ENCODE data around the gene CDC42EP4.
"Not testable (repeated sequence)": the region's sequence is repeated elsewhere in the genome, so short reads cannot be mapped to it uniquely, and the experiment has no call there.

CDC42EP4 gene

DNA sequence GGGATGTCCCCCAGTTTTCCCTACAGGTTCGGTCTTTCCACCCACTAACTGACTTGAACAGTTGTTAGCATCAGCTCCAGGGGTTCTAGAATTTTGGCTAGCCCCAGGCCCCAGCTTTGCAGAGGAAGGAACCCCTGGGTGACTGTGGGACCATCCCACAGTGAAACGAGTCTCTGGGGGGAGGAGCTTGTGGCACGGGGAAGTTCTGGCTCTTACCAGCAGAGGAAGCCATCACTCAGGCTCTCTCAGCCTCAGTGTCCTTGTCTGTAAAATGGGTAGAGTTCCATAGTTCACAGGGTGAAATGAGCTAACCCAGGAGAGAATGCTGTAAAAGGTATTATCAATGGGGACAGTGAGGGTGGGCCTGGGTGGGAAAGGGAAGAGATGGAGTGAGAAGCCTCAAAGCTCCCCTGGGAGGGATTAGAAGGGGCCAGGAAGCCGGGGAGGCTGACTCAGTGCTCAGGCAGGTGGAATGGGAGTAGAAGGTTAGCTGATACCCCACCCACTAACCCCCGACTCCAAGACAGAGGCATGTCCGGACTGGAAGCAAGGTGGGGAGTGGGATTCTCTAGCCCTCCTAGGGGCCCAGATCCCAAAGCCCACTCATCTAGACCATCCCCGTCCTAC, 30.9 kb upstream of the CDC42EP4 start:
- DNase-seq, result no peak

DNA sequence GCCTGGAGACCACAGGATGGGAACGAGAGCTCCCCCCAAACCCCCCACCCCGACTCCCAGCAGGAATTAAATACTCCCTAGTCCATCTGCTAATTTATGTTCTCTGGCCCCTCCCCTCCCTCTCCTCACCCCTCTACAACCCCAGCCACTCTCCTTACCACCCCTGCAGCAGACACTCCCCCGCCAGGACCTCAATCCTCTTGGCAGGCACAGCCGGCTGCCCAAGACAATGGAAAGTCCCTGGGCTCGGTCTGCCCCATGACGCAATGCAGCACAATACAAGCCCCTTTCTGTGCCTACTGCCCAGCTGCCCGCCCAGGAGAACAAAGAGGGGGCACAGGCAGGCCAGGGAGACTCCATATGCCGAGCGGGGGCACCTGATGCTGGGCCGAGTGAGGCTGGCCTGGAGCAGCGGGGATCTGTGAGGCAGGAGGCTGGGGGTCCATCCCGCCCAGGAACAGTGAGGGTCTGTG, 30.3 kb upstream of the CDC42EP4 start:
- DNase-seq, result no peak

DNA sequence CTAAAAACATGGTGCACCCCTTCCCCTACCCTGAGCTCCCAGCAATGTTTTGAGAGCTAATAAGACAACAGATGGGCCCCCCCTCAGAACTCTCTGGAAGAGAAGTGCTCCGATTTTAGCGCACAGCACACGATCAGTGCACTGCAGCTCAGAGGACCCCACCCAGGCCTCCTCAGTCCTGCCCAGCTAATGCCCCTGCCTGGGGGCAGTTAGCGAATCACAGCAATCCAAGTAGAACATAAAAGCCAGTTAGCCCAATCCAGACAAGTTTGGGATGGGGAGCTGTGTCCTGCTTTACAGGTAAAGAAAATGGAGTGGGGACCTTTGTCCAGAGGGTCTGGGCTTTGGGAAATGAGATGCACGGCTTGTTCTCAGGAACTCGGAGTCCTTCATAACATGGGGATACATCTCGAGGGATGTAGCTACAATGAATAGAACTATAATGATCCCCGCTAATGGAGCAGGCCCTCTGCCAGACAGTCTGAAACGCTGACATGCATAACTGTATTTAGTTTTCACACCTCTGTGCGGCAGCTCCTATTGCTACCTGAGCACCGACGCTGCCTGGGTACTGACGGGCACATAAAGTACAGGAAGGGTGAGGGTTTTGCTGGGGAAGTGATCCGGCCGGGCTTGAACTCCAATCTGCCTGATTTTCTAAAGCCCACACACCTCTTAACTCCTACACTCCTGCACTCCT, 29.7 kb upstream of the CDC42EP4 start:
- DNase-seq, result no peak

DNA sequence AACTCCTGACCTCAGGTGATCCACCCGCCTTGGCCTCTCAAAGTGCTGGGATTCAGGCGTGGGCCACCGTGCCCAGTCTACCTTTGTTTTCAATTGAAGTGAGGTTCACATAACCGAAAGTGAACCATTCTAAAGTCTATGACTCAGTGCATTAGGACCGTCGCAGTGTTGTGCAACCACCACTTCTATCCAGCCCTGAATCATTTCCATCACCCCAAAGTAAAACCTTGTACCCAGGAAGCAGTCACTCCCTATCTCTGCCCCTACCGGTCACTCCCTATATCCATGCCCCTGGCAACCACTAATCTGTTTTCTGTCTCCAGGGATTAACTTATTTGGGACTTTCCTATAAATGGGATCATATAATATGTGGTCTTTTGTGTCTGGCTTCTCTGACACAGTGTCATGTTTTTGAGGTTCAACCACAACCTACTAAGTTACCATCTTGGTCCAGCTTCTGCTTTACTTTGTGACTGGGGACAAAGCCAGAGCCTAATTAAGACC, 28.3 kb upstream of the CDC42EP4 start:
- DNase-seq, result no peak

DNA sequence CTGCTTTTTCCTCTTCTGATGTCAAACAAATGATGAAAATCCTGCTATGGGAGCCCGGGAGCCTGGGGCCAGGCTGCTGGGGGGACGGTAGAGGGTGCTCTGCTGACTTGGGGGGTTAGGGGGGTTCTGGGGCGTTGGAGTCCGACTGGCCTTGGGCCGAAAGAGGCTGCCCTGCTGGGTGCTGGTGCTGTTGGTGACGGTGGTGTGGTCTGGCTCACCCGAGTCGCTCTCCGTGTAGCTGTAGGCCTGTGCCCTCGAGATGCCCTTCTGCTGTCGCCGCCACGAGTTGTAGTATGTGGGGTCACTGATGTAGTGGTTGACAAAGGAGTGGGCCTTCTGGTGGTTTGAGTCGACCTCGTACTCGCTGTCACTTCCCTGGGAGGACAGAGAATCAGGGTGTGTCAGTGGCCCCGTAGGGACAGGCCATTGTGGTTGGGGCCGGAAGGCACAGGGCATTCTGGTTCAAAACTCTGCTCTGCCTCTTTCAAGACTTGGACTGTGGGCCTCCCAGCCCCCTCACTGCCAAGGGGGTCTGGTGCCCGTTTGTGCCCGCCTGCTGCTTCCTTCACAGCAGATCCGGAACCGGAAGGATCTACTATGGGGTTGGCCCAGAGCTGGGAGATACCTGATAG, 26.9 kb upstream of the CDC42EP4 start:
- DNase-seq, result no peak

DNA sequence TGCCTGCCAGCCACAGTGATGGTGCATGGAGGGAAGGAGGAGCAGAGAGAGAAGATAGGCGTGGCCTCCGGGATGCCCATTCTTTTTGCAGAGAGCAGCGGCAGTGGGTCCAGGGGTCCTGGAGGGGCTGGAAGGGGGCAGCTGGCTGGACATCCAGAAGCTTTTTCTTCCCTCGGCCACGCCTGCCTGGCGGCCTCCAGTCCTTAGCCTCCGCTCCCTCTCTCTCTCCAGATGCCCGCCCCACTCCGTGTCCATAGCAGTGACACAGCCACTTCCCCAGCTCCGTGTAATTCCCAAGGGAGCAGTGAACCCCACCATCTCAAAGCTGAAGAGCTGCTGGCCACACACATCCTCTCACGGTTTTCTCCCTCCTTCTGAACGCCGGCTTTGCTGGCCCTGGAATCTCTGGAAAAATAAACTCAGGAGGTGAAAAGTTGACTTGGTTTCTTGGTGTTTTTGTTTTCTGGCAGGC, 26.3 kb upstream of the CDC42EP4 start:
- no peak for DNase-seq

DNA sequence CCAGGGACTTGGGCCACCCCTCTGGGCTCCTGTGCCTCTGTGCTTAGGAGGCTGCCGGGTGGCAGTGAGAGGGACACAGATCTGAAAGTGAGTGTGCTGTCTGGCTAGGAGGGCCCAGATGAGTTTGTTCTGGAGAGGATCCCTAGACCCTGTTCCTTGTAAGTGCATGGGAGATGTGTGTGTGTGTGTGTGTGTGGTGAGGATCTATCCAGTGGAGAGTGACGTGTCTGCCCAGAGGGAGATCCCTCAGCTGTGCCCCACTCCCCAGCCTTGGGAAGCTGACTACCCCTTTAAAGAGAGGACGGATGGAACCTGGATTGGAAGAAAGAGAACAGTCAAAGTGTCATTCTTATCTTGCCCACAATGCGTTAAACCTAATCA, 25.5 kb upstream of the CDC42EP4 start:
- no peak for DNase-seq

DNA sequence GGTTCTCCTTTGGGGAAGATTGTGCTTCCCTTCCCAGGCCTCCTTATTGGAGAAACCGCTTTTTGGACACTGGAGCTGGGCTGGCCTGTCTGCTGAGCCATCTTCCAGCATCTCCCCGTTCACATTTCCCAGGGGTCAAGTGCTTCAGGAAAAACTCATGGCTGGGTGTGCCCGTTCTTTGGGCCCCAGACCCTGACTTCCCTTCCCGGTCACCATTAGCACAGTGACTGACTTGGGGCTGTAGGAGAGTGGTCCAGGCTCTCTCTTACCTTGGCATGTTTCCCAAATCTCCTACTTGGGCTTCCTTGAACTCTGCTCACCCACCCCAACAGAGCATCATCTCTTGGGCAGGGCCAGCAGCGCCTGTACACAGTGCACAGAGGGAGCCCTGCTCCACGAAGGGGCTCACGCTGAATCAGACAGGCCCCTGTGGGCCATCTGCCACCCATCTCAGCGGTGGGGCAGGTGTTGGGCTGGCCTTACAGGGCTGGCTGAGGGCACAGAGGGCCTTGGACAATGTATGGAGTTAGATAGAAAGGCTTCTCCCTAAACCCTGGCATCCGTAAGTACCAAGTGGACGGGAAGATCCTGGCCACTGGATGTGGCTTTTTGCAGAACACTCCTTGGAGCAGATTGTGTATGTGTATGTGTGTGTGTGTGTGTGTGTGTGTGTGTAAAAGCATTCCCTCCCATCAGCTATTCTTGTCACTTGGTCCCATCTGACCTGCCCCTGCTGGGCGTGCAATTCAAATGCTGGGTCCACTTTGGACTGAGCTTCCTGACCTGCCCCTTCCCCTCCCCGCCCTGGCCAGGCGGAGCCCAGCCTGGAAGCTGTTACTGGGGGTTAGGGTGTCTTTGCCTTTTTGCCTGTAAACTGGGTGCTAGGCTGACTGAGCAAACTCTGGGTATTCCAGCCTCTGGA, 24.9 kb upstream of the CDC42EP4 start:
- DNase-seq, result no peak

DNA sequence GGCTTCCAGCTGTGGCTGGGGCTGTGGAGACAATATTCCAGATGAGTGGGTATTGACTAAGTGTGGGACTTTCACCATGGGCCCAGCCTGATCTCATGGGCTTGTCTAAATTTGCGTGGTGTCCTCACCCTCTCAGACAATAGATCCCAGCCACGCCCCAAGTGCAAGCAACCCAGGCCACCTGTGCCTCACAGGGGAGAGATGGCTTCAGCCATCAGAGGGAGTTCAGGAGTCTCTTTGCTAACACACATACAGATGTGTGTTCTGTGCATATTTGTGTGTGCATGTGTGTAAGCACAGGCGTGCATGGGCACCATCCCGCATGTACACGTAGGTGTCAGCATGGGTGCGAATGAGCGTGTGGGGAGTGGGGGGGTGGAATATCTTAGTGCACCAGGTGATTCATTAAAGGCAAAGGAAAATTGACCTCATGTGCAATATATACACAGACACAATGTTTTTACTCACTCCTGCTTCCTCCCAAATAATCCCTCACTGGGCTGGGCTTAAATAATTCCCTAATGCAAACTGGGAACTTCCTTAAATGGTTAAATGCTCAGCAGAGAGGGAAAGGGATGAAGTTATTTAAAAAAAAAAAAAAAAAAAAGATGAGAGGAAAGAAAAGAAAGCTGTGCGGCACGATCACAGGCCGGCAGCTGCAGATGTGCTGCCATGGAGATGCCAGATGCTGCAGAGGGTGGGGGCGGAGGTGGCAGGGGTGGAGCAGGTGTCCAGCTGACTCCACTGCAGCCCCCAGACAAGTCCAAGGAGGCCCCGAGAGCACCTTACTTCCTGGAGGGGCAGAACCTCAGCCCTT, 24.0 kb upstream of the CDC42EP4 start:
- no peak for DNase-seq

DNA sequence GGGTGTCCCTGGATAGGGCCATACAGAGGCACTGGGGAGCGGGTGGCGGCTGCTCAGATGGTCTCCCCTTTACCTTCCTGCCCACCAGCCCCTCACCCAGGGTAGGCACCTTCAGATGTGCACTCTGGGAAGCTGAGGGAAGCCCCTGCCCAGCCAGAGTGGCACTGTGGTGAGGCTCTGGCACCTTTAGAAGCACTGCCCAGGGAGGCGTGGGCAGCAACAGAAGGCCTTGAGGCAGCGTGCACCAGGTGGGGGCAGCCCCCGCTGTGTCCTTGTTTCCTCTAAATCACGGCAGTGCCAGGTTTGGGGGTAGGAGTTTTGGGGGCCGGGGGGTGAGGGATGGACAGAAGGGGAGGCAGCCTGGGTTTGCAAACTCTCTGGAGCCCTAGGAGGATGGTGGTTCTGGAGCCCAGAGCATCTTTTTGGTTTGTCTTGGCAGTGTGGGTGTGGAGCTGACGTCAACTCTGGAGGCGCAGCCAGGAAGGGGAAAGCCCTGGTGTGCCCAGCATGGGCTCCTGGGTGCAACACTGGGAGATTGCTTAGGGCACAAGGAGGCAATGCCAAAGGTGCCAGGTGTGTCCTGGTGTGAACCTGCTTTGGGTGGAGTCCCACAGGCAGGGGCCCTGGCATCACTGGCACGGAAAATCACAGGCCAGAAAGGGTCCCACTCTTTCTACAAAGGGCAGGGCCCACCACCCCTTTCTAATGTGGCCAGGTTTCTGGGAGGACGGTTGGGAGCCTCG, 23.1 kb upstream of the CDC42EP4 start:
- DNase-seq, result no peak

DNA sequence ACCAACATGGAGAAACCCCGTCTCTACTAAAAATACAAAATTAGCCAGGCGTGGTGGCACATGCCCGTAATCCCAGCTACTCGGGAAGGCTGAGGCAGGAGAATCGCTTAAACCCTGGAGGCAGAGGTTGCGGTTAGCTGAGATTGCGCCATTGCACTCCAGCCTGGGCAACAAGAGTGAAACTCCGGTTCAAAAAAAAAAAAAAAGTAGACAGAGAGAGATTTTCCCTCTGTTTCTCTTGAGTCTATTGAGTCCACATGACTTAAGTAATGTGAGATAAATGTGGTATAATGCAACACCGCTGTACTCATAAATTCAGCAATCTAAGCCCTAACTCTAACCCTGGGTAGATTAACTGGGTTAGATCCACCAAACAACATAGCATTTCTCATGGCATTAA, 21.6 kb upstream of the CDC42EP4 start:
- not testable (repeated sequence) for DNase-seq

DNA sequence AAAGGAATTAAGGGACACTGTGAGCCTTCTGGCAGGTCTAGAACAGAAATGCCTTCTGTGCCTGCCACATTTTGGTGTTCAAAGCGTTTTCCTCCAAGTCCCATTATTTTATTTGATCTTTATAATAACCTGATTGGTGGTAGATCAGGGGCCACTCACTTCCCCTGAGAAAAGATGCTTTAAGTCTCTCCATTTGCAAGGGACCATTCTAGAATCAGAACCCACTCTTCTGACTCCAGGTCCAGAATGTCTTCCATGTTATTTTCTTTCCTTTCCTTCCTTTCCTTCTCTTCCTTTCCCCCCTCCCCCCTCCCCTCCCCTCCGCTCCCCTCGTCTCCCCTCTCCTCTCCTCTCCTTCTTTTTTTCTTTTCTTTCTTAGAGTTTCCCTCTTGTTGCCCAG, 19.3 kb upstream of the CDC42EP4 start:
- no peak for DNase-seq

DNA sequence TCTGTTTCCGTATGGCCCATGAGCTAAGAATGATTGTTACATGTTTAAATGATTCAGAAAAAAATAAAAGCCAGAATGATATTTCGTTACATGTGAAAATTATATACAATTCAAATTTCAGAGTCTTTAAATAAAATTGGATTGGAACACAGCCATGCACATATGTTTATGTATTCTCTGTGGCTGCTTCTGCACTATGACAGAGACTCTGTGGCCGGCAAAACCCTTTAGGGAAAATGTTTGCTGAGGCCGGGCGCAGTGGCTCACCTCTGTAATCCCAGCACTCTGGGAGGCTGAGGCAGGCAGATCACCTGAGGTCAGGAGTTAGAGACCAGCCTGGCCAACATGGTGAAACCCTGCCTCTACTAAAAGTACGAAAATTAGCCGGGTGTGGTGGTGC, 15.9 kb upstream of the CDC42EP4 start:
- no peak for DNase-seq

DNA sequence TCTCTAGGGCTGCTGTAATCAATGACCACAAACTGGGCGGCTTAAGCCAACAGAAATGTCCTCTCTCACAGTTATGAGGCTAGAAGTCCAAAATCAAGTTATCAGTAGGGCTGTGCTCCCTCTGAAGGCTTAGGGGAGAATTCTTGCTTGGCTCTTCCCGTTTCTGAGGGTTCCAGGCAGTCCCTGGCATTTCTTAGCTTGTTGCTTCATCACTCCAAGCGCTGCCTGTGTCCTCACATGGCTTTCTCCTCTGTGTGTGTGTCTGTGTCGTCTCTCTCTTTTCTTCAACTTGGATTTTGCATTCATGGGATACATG, 13.7 kb upstream of the CDC42EP4 start:
- no peak for DNase-seq

DNA sequence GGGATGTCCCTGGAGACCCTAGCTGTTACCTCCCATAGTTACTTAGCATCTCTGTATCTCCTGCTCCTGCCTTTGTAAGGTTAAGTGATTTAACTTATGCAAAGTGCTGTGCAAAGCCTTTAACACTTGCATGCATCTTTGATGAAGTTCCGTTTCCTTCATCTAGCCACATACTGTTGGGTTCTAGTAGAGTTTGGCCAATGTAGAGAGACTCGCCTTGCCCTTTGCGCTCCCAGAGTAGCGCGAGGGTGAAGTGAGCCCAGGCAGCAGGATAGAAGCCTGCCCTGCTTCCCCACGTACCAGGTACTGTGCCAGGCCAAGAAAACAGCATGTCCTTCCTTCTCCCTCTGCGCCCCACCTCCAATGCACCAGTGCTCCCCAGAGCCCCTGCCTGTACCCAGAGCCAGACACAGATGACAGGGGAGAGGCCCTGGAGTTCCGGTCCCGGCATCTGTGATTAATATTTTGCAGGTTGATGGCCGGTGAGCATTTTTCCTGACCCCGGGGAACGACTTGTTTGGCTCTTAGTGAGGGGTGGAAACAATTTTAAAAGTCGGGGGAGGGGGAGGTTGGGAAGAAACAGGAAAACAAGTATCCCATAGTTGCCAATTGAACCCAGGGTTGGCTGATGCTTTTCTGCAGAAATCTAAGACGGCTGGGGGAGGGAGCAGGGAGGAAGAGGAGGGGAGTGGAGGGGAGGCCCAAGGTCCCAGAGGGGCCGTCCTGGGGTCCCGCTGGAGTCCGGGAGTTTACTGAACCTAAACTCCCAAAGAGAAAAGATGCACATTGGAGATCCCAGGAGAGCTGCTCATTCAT, 13.1 kb upstream of the CDC42EP4 start:
- DNase-seq, result no peak

DNA sequence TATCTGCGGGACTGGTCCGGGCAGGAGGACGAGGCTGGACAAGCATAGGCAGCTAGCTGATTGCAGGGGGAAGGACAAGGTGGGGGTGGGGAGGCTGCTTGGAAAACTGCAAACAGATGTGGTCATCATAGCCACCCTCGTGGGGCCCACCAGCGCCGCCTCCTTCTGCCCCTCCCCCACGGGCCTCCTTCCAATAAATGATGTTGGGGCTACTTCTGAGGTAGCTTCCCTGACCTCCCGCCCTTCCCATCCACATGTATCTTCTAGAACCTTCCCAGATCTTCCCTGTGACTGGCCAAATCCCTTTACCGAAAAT, 12.3 kb upstream of the CDC42EP4 start:
- no peak for DNase-seq

DNA sequence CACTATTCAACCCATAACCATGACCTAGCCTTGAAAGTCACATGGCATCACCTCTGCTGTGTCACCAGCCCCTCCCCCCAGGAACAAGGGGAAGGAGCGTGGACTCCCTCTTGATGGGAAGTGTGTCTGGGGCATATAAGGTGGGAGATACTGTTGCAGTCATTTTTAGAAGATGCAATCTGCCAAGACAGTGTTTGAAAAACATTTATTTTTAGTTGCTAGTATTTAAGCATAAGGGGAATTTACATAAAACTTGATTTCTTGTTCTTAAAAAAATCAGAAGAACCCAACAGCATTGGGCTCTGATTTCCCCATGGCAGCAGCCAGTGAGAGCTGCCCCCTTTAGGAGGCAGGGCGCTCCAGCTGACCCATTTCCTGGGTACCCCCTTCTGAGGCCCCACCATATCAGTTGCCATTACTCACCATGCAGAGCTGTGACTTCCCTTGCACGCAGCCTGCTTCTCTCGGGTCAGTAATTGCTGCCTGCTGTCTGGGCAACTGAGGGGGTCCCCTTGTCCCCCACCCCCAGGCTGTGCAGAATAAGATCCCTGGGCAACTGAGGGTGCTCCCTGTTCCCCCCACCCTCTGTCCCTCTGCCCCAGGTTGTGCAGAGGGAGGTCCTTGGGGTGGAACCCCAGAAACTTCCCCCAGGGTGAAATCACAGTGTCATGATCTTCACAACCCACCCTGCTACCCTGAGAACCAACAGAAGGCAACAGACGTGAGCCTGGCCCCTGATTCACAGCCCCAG, 11.8 kb upstream of the CDC42EP4 start:
- no peak for DNase-seq

DNA sequence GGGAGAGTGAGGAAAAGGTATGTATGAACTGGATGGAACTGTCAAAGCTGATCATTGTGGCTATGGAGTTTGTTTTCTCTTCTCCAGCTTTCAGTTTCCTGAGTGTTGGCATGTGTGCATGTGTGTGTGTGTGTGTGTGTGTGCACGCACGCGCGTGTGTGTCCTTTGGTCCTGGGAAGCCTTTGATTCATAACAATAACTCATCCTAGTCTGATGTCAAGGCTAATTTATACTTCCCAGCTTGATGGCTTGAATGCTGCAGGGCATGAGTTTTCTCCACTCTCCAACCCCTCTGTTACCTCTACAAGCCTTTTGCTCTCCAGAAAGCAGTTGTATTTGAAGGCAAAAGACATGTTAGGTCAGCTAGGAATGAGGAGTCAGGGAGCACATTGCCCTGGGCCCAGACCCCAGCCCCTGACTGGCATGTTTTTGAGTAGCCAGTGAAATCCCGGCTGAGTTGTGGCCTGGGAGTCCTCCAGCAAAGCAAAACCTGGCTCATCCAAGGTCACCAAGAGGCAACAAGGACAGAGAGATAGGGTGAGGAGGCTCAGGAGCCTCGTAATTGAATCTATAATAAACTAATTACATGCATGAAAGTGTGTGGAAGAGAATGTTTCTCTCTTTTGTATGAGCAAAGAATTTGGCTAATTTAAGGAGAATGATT, 8.9 kb upstream of the CDC42EP4 start:
- no peak for DNase-seq

DNA sequence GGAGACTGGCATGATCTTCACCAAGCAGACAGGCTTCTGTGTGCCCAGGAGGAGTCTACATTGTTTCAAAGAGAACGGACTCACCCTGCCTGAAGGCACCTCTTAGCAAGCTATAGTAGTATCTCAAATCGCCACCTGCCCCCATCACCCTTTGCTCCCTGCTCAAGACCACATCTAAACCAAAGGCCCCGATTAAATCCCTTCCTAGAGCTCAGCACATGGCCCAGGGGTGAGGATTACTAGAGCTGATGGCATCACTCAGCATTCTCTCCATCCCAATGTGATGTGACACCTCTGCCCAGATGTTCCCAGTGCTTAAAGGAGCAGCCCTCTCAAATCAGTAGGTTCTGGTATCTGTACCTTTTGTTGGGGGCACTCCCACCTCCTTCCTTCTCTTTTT, 8.0 kb upstream of the CDC42EP4 start:
- DNase-seq, result no peak

Data from activated gamma-delta T cell treated with Interleukin-2 at 50 U/mL for 16 hours (primary cell).